Prostate gland (tissue), 2 donors: ENCODE results near the gene BACE2. TPM values are rescaled to one million over a fixed set of nuclear protein-coding genes. Genes with fewer than 3 reads are reported as not detected.
"Not testable (repeated sequence)": the region's sequence is repeated elsewhere in the genome, so short reads cannot be mapped to it uniquely, and the experiment has no call there.

Experiments
- DNase-seq: peaks from one replicate; pipeline ENCODE4 v3.0.0-alpha.2; 2019; ENCODE audit warnings: low spot score
- H3K27ac ChIP-seq, 2 donors: fragments of 200-600 bp; sonication (generic); 2 replicates each; pipeline ENCODE4 v1.5.1; 2017 to 2019
- H3K27me3 ChIP-seq: fragments of 200-600 bp; sonication (generic); replicated peaks from 2 replicates; pipeline ENCODE4 v1.5.1; 2019; ENCODE audit not compliant: insufficient read depth
- H3K36me3 ChIP-seq, 2 donors: fragments of 200-600 bp; sonication (generic); 1 replicate in 1 of 2; 2 replicates in 1 of 2; pipeline versions ENCODE4 v1.5.1 to v1.8.1; 2017 to 2019
- H3K4me1 ChIP-seq: fragments of 200-600 bp; sonication (generic); replicated peaks from 2 replicates; pipeline ENCODE4 v1.5.1; 2019
- H3K4me3 ChIP-seq, 2 donors: fragments of 200-600 bp; sonication (generic); 2 replicates each; pipeline ENCODE4 v1.5.1; 2017 to 2019
- H3K9me3 ChIP-seq: fragments of 200-600 bp; sonication (generic); 2 replicates; pipeline ENCODE4 v1.5.1; 2017
- POLR2A ChIP-seq: fragments of 450-650 bp; IDR thresholded peaks from one replicate; pipeline ENCODE4 v1.6.1; 2016; ENCODE audit warnings: antibody characterized with exemption, mild to moderate bottlenecking
- POLR2AphosphoS5 ChIP-seq: sonication (generic); formaldehyde crosslinking; IDR thresholded peaks from one replicate; pipeline ENCODE4 v1.6.1; 2017; ENCODE audit warnings: antibody characterized with exemption
- WGBS: methylation state at CpG from one replicate; pipeline ENCODE4 v1.1.5; 2018; 5-methylcytosine and 5-hydroxymethylcytosine counted together
- intact Hi-C: fragments of 100-400 bp; cut with DNase I; formaldehyde crosslinking; loops from one replicate; pipeline ENCODE4 v1.14.2; 2022
- total RNA-seq, 2 donors: library from RNA; depleted of rRNA; stranded (reverse); fragments of >200 nt; gene quantifications; one replicate each; pipeline ENCODE4 v1.1.0, GENCODE V29; 2016
- TF ChIP-seq, protein P1 (sequence below), 4 experiments: fragments of 200-600 bp in 2 of 4; fragments of 450-650 bp in 2 of 4; sonication (generic) in 2 of 4; IDR thresholded peaks; 1 replicate in 3 of 4; 2 replicates in 1 of 4; pipeline ENCODE4 v1.5.1; 2016 to 2019; ENCODE audit warnings: antibody characterized with exemption in 4 of 4, mild to moderate bottlenecking in 2 of 4, moderate library complexity in 2 of 4

Gene BACE2
- total RNA-seq, 2 donors from 2014 or later, result 103 to 119 TPM

DNA sequence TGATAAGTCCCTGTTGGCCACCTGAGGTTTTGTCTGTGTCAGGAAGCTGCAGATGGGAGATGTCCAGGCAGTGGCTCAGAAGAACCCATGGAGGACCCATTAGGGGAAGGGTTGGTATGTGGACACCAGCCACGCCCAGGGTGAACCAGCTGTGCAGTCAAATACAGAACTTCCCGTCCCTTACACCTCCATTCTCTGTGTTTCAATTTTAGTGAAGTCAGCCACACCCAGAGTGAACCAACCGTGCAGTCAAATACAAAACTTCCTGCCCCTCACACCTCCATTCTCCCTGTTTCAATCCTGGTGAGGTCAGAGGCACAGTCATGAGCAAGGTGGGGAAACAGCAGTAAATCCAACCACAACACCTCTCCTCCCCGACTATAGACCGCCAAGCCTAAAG, 27.4 kb downstream of the BACE2 start:
- no peak overlapping the region for H3K27ac ChIP-seq
- H3K4me1 ChIP-seq, result no peaks in the 10 kb centered on the region
- no peak overlapping the region for H3K4me3 ChIP-seq
- H3K27me3 ChIP-seq, result no peaks in the 10 kb centered on the region
- no peaks in the 10 kb centered on the region for H3K36me3 ChIP-seq
- WGBS, result 79% methylated on average over 5 of the region's 5 CpGs
- no peak for TF ChIP-seq POLR2A
- no peaks in the 10 kb centered on the region for H3K9me3 ChIP-seq
- DNase-seq, result no peak
- intact Hi-C loops, result no loop called here

DNA sequence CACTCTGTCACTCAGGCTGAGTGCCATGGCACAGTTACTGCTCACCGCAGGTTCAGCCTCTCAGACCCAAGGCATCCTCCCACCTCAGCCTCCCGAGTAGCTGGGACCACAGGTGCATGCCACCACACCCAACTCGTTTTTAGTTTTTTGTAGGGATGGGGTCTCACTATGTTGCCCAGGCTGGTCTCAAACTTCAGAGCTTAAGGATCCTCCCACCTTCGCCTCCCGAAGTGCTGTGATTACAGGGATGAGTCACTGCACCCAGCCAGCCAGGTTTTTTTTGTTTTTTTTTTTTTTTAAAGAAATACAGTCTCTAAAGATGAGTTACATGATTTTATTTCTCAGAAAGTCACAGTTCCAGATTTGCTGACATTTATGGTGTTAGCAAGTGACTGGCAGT, 29.0 kb downstream of the BACE2 start:
- 59% methylated on average over 5 of the region's 5 CpGs for WGBS
- Histone ChIP-seq H3K27ac (no peak overlapping the region), H3K4me1 (no peaks in the 10 kb centered on the region), H3K4me3 (no peak overlapping the region), H3K9me3 (no peaks in the 10 kb centered on the region), H3K27me3 (no peaks in the 10 kb centered on the region), H3K36me3 (no peaks in the 10 kb centered on the region)
- no peak for DNase-seq
- TF ChIP-seq POLR2AphosphoS5, result no peak
- TF ChIP-seq, protein P1, sequence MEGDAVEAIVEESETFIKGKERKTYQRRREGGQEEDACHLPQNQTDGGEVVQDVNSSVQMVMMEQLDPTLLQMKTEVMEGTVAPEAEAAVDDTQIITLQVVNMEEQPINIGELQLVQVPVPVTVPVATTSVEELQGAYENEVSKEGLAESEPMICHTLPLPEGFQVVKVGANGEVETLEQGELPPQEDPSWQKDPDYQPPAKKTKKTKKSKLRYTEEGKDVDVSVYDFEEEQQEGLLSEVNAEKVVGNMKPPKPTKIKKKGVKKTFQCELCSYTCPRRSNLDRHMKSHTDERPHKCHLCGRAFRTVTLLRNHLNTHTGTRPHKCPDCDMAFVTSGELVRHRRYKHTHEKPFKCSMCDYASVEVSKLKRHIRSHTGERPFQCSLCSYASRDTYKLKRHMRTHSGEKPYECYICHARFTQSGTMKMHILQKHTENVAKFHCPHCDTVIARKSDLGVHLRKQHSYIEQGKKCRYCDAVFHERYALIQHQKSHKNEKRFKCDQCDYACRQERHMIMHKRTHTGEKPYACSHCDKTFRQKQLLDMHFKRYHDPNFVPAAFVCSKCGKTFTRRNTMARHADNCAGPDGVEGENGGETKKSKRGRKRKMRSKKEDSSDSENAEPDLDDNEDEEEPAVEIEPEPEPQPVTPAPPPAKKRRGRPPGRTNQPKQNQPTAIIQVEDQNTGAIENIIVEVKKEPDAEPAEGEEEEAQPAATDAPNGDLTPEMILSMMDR (IDR thresholded peaks at IDR 0.05), result no peak
- intact Hi-C loops, result no loop called here

DNA sequence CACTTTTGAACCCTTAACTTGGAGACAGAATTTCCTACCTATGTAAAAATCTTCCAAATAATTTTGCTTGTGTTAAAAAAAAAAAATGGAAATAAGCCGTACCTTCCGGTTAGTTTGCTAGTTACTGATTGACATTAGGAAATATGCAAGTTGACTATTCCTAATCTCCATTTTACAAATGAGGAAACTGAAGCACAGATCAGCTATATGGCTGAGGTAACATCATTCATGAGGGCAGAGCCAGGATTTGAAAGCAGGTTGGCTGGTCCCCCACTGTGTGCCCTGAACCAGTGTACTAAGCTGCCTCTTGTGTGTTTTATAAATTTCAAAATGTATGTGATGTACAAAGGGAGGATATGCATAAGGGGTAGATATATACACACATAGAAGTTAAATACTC, 29.6 kb downstream of the BACE2 start:
- 94% methylated on average over 2 of the region's 2 CpGs for WGBS
- Histone ChIP-seq H3K4me1 (no peaks in the 10 kb centered on the region), H3K27ac (no peak overlapping the region), H3K27me3 (no peaks in the 10 kb centered on the region), H3K9me3 (no peaks in the 10 kb centered on the region), H3K36me3 (no peaks in the 10 kb centered on the region), H3K4me3 (no peak overlapping the region)
- DNase-seq, result no peak
- TF ChIP-seq POLR2AphosphoS5 (no peak), POLR2A (no peak)
- TF ChIP-seq, protein P1 (IDR thresholded peaks at IDR 0.05), result no peak
- intact Hi-C loops, result no loop called here

DNA sequence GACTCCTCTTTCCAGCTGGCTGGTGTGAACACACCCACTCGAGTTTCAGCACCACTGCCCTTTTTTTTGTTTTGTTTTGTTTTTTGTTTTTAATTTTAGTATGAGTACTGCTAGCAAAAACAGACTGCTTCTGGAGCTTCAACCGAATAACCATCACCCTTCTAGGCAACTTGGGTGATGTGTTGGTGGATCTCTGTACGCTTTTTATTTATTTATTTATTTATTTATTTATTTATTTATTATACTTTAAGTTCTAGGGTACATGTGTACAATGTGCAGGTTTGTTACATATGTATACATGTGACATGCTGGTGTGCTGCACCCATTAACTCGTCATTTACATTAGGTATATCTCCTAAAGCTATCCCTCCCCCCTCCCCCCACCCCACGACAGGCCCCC, 30.7 kb downstream of the BACE2 start:
- H3K36me3 ChIP-seq, H3K4me1 ChIP-seq, H3K27ac ChIP-seq, intact Hi-C loops, H3K27me3 ChIP-seq, H3K4me3 ChIP-seq, DNase-seq, H3K9me3 ChIP-seq: not testable (repeated sequence)
- WGBS, result 87% methylated on average over 5 of the region's 5 CpGs

DNA sequence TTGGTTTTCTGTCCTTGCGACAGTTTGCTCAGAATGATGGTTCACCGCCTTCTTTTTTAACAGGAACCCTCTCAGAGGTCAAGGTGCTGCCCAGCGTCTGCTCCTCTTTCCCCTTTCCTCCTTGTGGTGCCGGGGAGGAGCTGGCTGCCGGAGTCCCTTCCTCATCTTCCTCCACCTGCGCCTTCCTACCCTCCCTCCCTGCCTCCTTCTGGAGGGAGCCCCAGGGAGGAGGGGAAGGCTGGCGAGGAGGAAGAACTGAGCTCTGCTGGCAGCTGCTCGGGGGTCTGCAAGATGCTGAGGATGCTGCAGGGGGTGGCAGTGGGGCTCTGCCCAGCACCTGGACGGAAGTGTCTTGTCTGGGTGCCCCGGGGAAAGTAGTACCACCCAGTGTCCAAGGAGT, 31.2 kb downstream of the BACE2 start:
- no peaks in the 10 kb centered on the region for H3K27me3 ChIP-seq
- no peak for DNase-seq
- no peak overlapping the region for H3K4me3 ChIP-seq
- WGBS, result 90% methylated on average over 10 of the region's 10 CpGs
- H3K36me3 ChIP-seq, result no peaks in the 10 kb centered on the region
- no peaks in the 10 kb centered on the region for H3K9me3 ChIP-seq
- TF ChIP-seq POLR2A (no peak), POLR2AphosphoS5 (no peak)
- TF ChIP-seq, protein P1 (IDR thresholded peaks at IDR 0.05), result no peak
- H3K27ac ChIP-seq, result no peak overlapping the region
- intact Hi-C loops, result no loop called here
- H3K4me1 ChIP-seq, result no peaks in the 10 kb centered on the region

DNA sequence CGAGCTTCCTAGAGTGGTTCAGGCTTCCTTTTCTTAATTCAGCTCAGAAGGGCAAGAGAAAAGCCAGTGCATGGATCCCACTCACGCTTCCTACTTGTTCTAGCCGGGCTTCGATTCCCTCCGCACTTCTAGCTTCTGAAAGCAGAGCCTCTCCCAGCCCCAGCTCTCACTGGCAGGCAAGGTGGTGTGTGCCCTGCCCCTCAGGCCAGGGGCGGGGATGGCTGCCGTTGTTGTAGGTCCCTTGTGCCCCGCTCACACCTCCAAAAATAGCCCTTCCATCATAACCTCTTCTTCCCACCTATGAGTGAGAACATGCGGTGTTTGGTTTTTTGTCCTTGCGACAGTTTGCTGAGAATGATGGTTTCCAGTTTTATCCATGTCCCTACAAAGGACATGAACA, 31.6 kb downstream of the BACE2 start:
- 93% methylated on average over 10 of the region's 10 CpGs for whole genome bisulfite sequencing
- no peaks in the 10 kb centered on the region for H3K4me1 ChIP-seq
- intact Hi-C loops, result no loop called here
- TF ChIP-seq, protein P1 (IDR thresholded peaks at IDR 0.05), result no peak
- DNase-seq, result no peak
- no peak overlapping the region for H3K27ac ChIP-seq
- H3K27me3 ChIP-seq, result no peaks in the 10 kb centered on the region
- no peaks in the 10 kb centered on the region for H3K9me3 ChIP-seq
- H3K4me3 ChIP-seq, result no peak overlapping the region
- H3K36me3 ChIP-seq, result no peaks in the 10 kb centered on the region
